Neutrophil (primary cell): ENCODE results near the gene RNF2.

Experiments used
- H3K27ac ChIP-seq: fragments of 200-600 bp; sonication (generic); 2 replicates; pipeline ENCODE4 v1.5.1; 2016; ENCODE audit warnings: mild to moderate bottlenecking, moderate library complexity
- H3K27me3 ChIP-seq: fragments of 200-600 bp; sonication (generic); 2 replicates; pipeline ENCODE4 v1.6.0; 2016; ENCODE audit warnings: mild to moderate bottlenecking
- H3K36me3 ChIP-seq: fragments of 200-600 bp; sonication (generic); 2 replicates; pipeline ENCODE4 v1.5.1; 2017
- H3K4me1 ChIP-seq, 2 experiments: fragments of 200-600 bp in 1 of 2; sonication (generic) in 1 of 2; 1 replicate in 1 of 2; 2 replicates in 1 of 2; pipeline versions ENCODE4 v1.5.1 to v1.6.1; 2013 to 2016; ENCODE audit warnings: low read depth in 1 of 2, low read length in 1 of 2, mild to moderate bottlenecking in 1 of 2, moderate library complexity in 1 of 2; ENCODE audit not compliant: control insufficient read depth in 1 of 2, insufficient read depth in 1 of 2
- H3K4me3 ChIP-seq, 2 experiments: fragments of 200-600 bp in 1 of 2; sonication (generic) in 1 of 2; 1 replicate in 1 of 2; 2 replicates in 1 of 2; pipeline ENCODE4 v1.5.1; 2013 to 2016; ENCODE audit warnings: low read depth in 1 of 2, low read length in 1 of 2, mild to moderate bottlenecking in 1 of 2, moderate library complexity in 1 of 2
- H3K9me3 ChIP-seq: fragments of 200-600 bp; sonication (generic); 2 replicates; pipeline ENCODE4 v1.5.1; 2016
- CTCF ChIP-seq: fragments of 200-600 bp; sonication (generic); IDR thresholded peaks from 2 replicates; pipeline ENCODE4 v1.5.1; 2016; ENCODE audit warnings: antibody characterized with exemption

Gene RNF2

DNA sequence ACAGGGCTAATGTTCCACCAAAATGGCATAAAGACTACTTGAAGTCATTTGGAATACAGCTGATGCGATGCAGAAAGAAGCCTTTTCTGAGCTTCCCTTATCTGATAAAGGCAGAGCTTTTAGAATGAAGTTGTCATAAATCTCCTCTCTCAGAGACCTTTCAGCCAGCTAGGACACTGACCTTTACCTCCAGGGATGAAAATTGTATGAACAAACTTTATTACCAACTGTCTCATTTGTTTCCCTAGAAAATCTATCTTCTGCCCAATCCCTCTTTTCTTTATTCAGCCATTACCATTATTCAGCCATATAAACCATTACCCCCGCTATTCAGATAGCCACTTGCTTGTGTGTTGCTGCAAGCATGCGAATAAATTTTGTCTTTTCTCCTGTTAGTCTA, 29.7 kb upstream of the RNF2 start:
- Histone ChIP-seq H3K9me3 (no peaks in the 10 kb centered on the region), H3K27me3 (no peaks in the 10 kb centered on the region), H3K36me3 (no peaks in the 10 kb centered on the region), H3K27ac (no peak overlapping the region), H3K4me3 (no peak overlapping the region), H3K4me1 (no peaks in the 10 kb centered on the region)
- TF ChIP-seq CTCF: no peak

DNA sequence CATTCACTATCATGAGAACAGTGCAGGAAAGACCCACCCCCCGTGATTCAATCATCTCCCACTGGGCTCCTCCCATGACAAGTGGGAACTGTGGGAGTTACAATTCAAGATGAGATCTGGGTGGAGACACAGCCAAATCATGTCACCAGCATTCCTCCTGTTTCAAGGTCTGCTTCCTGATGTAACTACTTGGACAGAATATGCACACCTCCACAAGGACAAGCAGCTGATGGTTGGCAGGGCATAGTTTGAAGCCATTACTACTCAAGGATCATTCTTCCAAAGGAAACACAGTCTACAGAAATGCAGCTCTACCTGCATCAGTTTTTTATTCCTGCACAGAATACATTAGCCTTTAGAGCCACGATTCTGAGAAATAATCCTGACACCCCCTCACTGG, 28.5 kb upstream of the RNF2 start:
- Histone ChIP-seq H3K27me3 (no peaks in the 10 kb centered on the region), H3K9me3 (no peaks in the 10 kb centered on the region), H3K36me3 (no peaks in the 10 kb centered on the region), H3K4me1 (no peaks in the 10 kb centered on the region), H3K4me3 (no peak overlapping the region), H3K27ac (no peak overlapping the region)
- TF ChIP-seq CTCF: no peak

GRCh38 chr1:185017338-185017737, 28.0 kb upstream of the RNF2 start:
- Histone ChIP-seq H3K27ac (no peak overlapping the region), H3K36me3 (no peaks in the 10 kb centered on the region), H3K4me1 (no peaks in the 10 kb centered on the region), H3K27me3 (no peaks in the 10 kb centered on the region), H3K4me3 (no peak overlapping the region), H3K9me3 (no peaks in the 10 kb centered on the region)
- TF ChIP-seq CTCF: no peak

DNA sequence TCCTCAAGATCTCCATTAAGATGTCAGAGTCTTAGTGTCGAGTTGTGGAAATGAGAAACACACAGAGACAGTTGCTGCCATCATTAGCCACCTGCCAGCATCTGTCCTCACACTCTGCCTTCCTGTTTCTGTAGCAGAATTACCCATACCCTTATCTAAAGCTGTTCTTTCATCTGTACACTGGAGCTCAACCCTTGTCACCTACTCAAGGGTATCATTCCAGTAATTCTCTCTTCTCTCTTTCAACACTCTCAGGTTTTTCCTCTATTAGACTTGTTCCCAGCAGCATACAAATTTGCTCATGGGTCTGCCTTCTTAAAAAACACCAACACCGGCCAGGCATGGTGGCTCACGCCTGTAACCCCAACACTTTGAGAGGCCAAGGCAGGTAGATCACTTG, 27.4 kb upstream of the RNF2 start:
- Histone ChIP-seq H3K36me3 (no peaks in the 10 kb centered on the region), H3K4me1 (no peaks in the 10 kb centered on the region), H3K4me3 (no peak overlapping the region), H3K27me3 (no peaks in the 10 kb centered on the region), H3K27ac (no peak overlapping the region), H3K9me3 (no peaks in the 10 kb centered on the region)
- TF ChIP-seq CTCF: no peak

DNA sequence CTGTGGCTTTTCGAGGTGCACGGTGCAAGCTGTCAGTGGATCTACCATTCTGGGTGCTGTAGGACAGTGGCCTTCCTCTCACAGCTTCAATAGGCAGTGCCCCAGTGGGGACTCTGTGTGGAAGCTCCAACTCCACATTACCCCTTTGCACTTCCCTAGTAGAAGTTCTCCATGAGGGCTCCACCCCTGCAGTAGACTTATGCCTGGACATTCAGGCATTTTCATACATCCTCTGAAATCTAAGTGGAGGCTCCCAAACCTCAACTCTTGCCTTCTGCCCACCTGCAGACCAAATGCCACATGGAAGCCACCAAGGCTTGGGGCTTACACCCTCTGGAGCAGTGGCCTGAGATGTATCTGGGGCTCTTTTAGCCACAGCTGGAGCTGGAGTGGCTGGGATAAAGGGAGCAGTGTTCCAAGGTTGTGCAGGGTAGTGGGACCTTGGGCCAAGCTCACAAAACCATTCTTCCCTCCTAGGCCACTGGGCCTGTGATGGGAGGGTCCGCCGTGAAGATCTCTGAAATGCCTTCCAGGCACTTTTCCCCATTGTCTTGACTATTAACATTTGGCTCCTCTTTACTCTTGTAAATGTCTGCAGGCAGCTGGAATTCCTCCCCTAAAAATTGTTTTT, 18.0 kb upstream of the RNF2 start:
- H3K27ac ChIP-seq: no peak overlapping the region
- no peaks in the 10 kb centered on the region for H3K27me3 ChIP-seq
- H3K4me1 ChIP-seq: no peaks in the 10 kb centered on the region
- no peak for TF ChIP-seq CTCF
- H3K36me3 ChIP-seq: no peaks in the 10 kb centered on the region
- no peak overlapping the region for H3K4me3 ChIP-seq
- peaks cover 10% of the 10 kb centered on the region for H3K9me3 ChIP-seq

GRCh38 chr1:185033686-185034085, 11.7 kb upstream of the RNF2 start:
- no peaks in the 10 kb centered on the region for H3K36me3 ChIP-seq
- TF ChIP-seq CTCF: no peak
- no peaks in the 10 kb centered on the region for H3K27me3 ChIP-seq
- H3K9me3 ChIP-seq: no peaks in the 10 kb centered on the region
- no peaks in the 10 kb centered on the region for H3K4me1 ChIP-seq
- no peak overlapping the region for H3K27ac ChIP-seq
- H3K4me3 ChIP-seq: no peak overlapping the region
